GM18508 (cell line): ENCODE data around the gene SPTSSB.

ENCODE experiments used
- ATAC-seq: cut with Tn5 transposase; IDR thresholded peaks from one replicate; pipeline ENCODE4 v1.9.1; 2021; ENCODE audit warnings: moderate number of reproducible peaks; ENCODE audit not compliant: insufficient read depth, unreplicated experiment

Gene SPTSSB

GRCh38 chr3:161393310-161393709, 22.0 kb upstream of the SPTSSB start:
- no peak for ATAC-seq

GRCh38 chr3:161392853-161393252, 21.5 kb upstream of the SPTSSB start:
- no peak for ATAC-seq

GRCh38 chr3:161390200-161390599, 18.9 kb upstream of the SPTSSB start:
- no peak for ATAC-seq

- no peak for ATAC-seq
Observed at GRCh38 chr3:161389445-161390035, 18.2 kb upstream of the SPTSSB start.

GRCh38 chr3:161388855-161389254, 17.5 kb upstream of the SPTSSB start:
- no peak for ATAC-seq

- ATAC-seq: no peak
Observed at GRCh38 chr3:161386991-161387770, 15.9 kb upstream of the SPTSSB start.

GRCh38 chr3:161372321-161373260, 1.3 kb upstream of the SPTSSB start:
- no peak for ATAC-seq

GRCh38 chr3:161369531-161369930, 1.8 kb downstream of the SPTSSB start:
- no peak for ATAC-seq

- ATAC-seq: no peak
Observed at GRCh38 chr3:161366094-161366493, 5.2 kb downstream of the SPTSSB start.

- ATAC-seq: no peak
Observed at GRCh38 chr3:161358488-161358887, 12.8 kb downstream of the SPTSSB start.

- ATAC-seq: no peak
Observed at GRCh38 chr3:161356287-161356686, 15.0 kb downstream of the SPTSSB start.

GRCh38 chr3:161355508-161355907, 15.8 kb downstream of the SPTSSB start:
- ATAC-seq: no peak

- ATAC-seq: no peak
Observed at GRCh38 chr3:161354554-161354953, 16.8 kb downstream of the SPTSSB start.

GRCh38 chr3:161351330-161351729, 20.0 kb downstream of the SPTSSB start:
- no peak for ATAC-seq

GRCh38 chr3:161350916-161351315, 20.4 kb downstream of the SPTSSB start:
- no peak for ATAC-seq

GRCh38 chr3:161349529-161350312, 21.6 kb downstream of the SPTSSB start:
- no peak for ATAC-seq

GRCh38 chr3:161348796-161349400, 22.4 kb downstream of the SPTSSB start:
- ATAC-seq: no peak

- ATAC-seq: no peak
Observed at GRCh38 chr3:161347726-161348125, 23.6 kb downstream of the SPTSSB start.

- no peak for ATAC-seq
Observed at GRCh38 chr3:161345023-161345422, 26.3 kb downstream of the SPTSSB start.

- ATAC-seq: no peak
Observed at GRCh38 chr3:161343986-161344385, 27.3 kb downstream of the SPTSSB start.
